Hepatocyte (in vitro differentiated cells): ENCODE results near the gene FGF9. TPM values are rescaled to one million over a fixed set of nuclear protein-coding genes. Genes with fewer than 3 reads are reported as not detected.

ENCODE experiments used
- DNase-seq: peaks from one replicate; pipeline ENCODE4 v3.0.0-alpha.2; 2016; ENCODE audit warnings: low spot score
- H2AFZ ChIP-seq: fragments of 200-600 bp; sonication (generic); 2 replicates; pipeline ENCODE4 v1.6.0; 2016; ENCODE audit warnings: antibody characterized with exemption, mild to moderate bottlenecking
- H3K27ac ChIP-seq: fragments of 200-600 bp; sonication (generic); 2 replicates; pipeline ENCODE4 v1.5.1; 2016; ENCODE audit warnings: mild to moderate bottlenecking
- H3K27me3 ChIP-seq: fragments of 200-600 bp; sonication (generic); 2 replicates; pipeline ENCODE4 v1.6.1; 2016
- H3K36me3 ChIP-seq: fragments of 200-600 bp; sonication (generic); replicated peaks from 2 replicates; pipeline ENCODE4 v1.5.1; 2016; ENCODE audit warnings: low read depth; ENCODE audit not compliant: insufficient read depth
- H3K4me1 ChIP-seq: fragments of 200-600 bp; sonication (generic); 2 replicates; pipeline ENCODE4 v1.5.1; 2016; ENCODE audit warnings: mild to moderate bottlenecking, moderate library complexity; ENCODE audit not compliant: insufficient read depth
- H3K4me2 ChIP-seq: fragments of 200-600 bp; sonication (generic); 2 replicates; pipeline ENCODE4 v1.6.0; 2016
- H3K4me3 ChIP-seq: fragments of 200-600 bp; sonication (generic); 2 replicates; pipeline ENCODE4 v1.5.1; 2016; ENCODE audit warnings: mild to moderate bottlenecking
- H3K79me2 ChIP-seq: fragments of 200-600 bp; sonication (generic); 2 replicates; pipeline ENCODE4 v1.6.0; 2017; ENCODE audit warnings: mild to moderate bottlenecking
- H3K9me2 ChIP-seq: fragments of 200-600 bp; sonication (generic); replicated peaks from 2 replicates; pipeline ENCODE4 v1.6.0; 2017; ENCODE audit warnings: mild to moderate bottlenecking; ENCODE audit not compliant: insufficient read depth
- H3K9me3 ChIP-seq: fragments of 200-600 bp; sonication (generic); 2 replicates; pipeline ENCODE4 v1.5.1; 2016; ENCODE audit warnings: low read depth, mild to moderate bottlenecking
- H4K20me1 ChIP-seq: fragments of 200-600 bp; sonication (generic); 2 replicates; pipeline ENCODE4 v1.6.0; 2016; ENCODE audit warnings: mild to moderate bottlenecking; ENCODE audit not compliant: insufficient read depth, poor library complexity, severe bottlenecking
- EZH2 ChIP-seq: fragments of 200-600 bp; sonication (generic); IDR thresholded peaks from 2 replicates; pipeline ENCODE4 v1.6.1; 2016; ENCODE audit warnings: antibody characterized with exemption, mild to moderate bottlenecking, borderline replicate concordance
- EZH2phosphoT487 ChIP-seq: fragments of 200-600 bp; sonication (generic); IDR thresholded peaks from one replicate; pipeline ENCODE4 v1.6.1; 2018; ENCODE audit warnings: antibody characterized with exemption, mild to moderate bottlenecking, low read depth, moderate library complexity; ENCODE audit not compliant: unreplicated experiment, severe bottlenecking
- WGBS: methylation state at CpG from one replicate; pipeline ENCODE4 v1.1.6; 2016; ENCODE audit warnings: low lambda C conversion rate; ENCODE audit errors: missing lambda C conversion rate; 5-methylcytosine and 5-hydroxymethylcytosine counted together
- polyA plus RNA-seq: library from polyadenylated mRNA; unstranded; fragments of >200 nt; fragmentation: Nextera tagmentation; extraction: Ambion mirVana; gene quantifications from 2 replicates; pipeline ENCODE4 v1.2.1, GENCODE V29; 2016
- total RNA-seq: library from RNA; depleted of rRNA; stranded (reverse); fragments of >200 nt; gene quantifications from 2 replicates; pipeline ENCODE4 v1.2.3, GENCODE V29; 2014
- TF ChIP-seq, protein P1 (sequence below): fragments of 200-600 bp; sonication (generic); IDR thresholded peaks from 2 replicates; pipeline ENCODE4 v1.5.1; 2016; ENCODE audit warnings: antibody characterized with exemption, mild to moderate bottlenecking; ENCODE audit not compliant: poor library complexity

Gene FGF9
- total and polyA plus RNA-seq, 2 experiments from 2014 or later = 1.6 to 2.0 TPM

DNA sequence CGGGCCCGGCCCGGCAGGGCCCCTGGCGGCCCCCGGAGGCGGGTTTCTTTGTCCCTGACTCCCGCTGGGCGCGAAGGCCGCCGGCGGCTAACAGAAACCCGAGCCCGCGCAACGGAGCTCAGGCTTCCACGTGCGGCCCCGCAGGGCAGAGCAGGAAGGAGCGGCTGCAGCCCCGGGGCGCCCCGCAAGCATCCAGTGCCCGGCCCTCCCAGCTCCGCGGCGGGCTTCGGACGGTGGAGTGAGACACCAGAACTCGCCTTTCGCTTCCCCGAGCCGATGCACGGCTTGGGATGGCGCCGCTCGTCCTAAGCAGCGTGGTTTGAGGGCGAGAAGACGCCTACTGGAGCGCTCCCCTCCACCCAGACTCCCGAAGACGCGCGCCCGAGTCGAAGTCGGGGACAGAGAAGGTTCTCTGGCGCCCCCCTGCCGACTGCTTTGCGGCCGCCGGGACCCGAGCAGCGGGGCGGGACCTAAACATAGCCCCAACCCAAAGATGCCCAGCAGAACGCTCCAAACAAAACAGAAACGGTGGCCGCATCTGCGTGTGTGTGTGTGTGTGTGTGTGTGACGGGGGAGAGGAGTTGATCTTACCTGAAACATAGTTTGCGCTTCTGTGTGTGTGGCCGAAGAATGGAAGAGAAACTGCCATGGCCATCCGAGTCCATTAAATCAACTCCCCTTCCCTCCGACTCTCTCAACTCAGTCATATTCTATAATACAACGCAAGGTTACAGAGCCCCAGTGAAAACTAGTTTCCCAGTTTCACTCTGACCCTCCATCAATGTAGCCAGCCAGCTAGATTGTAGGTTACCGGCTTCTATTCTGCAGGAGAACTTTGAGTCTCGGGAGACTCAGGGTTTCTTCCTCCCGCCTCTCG is 629 bp upstream of the FGF9 start:
- Histone ChIP-seq H2AFZ (peak overlapping the region; percentile 97), H3K27ac (peak overlapping the region; percentile 86), H3K4me1 (peaks cover 18% of the 10 kb centered on the region), H3K4me2 (peak overlapping the region; percentile 98), H3K79me2 (peaks cover 3% of the 10 kb centered on the region), H3K9me2 (no peaks in the 10 kb centered on the region), H3K36me3 (no peaks in the 10 kb centered on the region), H3K27me3 (peaks cover 11% of the 10 kb centered on the region), H3K4me3 (peak overlapping the region; percentile 79), H4K20me1 (no peaks in the 10 kb centered on the region), H3K9me3 (no peaks in the 10 kb centered on the region)
- no peak for TF ChIP-seq EZH2phosphoT487
- TF ChIP-seq, protein P1, sequence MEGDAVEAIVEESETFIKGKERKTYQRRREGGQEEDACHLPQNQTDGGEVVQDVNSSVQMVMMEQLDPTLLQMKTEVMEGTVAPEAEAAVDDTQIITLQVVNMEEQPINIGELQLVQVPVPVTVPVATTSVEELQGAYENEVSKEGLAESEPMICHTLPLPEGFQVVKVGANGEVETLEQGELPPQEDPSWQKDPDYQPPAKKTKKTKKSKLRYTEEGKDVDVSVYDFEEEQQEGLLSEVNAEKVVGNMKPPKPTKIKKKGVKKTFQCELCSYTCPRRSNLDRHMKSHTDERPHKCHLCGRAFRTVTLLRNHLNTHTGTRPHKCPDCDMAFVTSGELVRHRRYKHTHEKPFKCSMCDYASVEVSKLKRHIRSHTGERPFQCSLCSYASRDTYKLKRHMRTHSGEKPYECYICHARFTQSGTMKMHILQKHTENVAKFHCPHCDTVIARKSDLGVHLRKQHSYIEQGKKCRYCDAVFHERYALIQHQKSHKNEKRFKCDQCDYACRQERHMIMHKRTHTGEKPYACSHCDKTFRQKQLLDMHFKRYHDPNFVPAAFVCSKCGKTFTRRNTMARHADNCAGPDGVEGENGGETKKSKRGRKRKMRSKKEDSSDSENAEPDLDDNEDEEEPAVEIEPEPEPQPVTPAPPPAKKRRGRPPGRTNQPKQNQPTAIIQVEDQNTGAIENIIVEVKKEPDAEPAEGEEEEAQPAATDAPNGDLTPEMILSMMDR = peak; percentile 36
- TF ChIP-seq EZH2 = no peak
- DNase-seq = peak; percentile 83
- WGBS = 2% methylated on average over 61 of the region's 70 CpGs

DNA sequence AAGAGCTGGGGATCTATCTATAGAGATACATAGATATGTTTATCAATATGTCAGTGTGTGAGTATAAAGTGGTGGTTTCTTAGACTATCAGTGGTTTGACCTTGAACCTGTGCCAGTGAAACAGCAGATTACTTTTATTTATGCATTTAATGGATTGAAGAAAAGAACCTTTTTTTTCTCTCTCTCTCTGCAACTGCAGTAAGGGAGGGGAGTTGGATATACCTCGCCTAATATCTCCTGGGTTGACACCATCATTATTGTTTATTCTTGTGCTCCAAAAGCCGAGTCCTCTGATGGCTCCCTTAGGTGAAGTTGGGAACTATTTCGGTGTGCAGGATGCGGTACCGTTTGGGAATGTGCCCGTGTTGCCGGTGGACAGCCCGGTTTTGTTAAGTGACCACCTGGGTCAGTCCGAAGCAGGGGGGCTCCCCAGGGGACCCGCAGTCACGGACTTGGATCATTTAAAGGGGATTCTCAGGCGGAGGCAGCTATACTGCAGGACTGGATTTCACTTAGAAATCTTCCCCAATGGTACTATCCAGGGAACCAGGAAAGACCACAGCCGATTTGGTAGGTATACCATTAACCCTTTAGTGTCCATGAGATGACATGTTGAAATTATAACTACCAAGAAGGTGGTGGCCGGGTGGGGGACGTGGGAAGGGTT is 880 bp downstream of the FGF9 start:
- H3K27me3 ChIP-seq = peaks cover 12% of the 10 kb centered on the region
- H3K9me3 ChIP-seq = no peaks in the 10 kb centered on the region
- H3K79me2 ChIP-seq = peaks cover 3% of the 10 kb centered on the region
- peak overlapping the region; percentile 97 for H2AFZ ChIP-seq
- H3K4me1 ChIP-seq = peaks cover 23% of the 10 kb centered on the region
- peak overlapping the region; percentile 79 for H3K4me3 ChIP-seq
- H4K20me1 ChIP-seq = no peaks in the 10 kb centered on the region
- H3K9me2 ChIP-seq = no peaks in the 10 kb centered on the region
- WGBS = 2% methylated on average over 15 of the region's 15 CpGs
- no peak for DNase-seq
- no peak overlapping the region for H3K27ac ChIP-seq
- no peak for TF ChIP-seq EZH2phosphoT487
- TF ChIP-seq EZH2 = no peak
- no peaks in the 10 kb centered on the region for H3K36me3 ChIP-seq
- H3K4me2 ChIP-seq = peak overlapping the region; percentile 98

DNA sequence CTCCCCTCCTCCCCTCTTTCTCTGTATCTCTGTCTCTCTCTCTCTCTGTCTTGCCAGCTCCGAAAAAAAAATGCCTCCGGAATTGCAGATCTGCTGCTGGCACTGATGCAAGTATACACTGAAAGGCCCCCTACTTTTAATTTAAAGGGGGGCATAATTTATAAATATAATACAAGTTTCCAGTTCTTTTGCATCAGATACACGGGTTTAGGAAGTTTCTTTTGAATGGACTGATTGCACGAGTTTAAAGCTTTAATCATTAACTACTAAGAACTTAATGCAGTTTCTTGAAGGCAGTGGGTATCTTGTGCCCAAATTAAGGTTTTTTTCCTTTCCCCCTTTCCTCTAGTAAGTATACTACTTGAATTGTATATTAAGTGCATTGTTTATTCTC is 1.4 kb downstream of the FGF9 start:
- TF ChIP-seq EZH2 (no peak), EZH2phosphoT487 (no peak)
- TF ChIP-seq, protein P1 = no peak
- Histone ChIP-seq H4K20me1 (no peaks in the 10 kb centered on the region), H2AFZ (no peak overlapping the region), H3K4me2 (peak overlapping the region; percentile 98), H3K4me3 (peak overlapping the region; percentile 79), H3K9me3 (no peaks in the 10 kb centered on the region), H3K27me3 (peaks cover 17% of the 10 kb centered on the region), H3K36me3 (no peaks in the 10 kb centered on the region), H3K9me2 (no peaks in the 10 kb centered on the region), H3K79me2 (peaks cover 3% of the 10 kb centered on the region), H3K27ac (no peak overlapping the region), H3K4me1 (peaks cover 23% of the 10 kb centered on the region)
- DNase-seq = no peak
- 6% methylated on average over 4 of the region's 4 CpGs for WGBS
